Neutrophil (primary cell): ENCODE data around the gene CSGALNACT2.
"Not testable (repeated sequence)": the region's sequence is repeated elsewhere in the genome, so short reads cannot be mapped to it uniquely, and the experiment has no call there.

Experiments used
- H3K27ac ChIP-seq: fragments of 200-600 bp; sonication (generic); 2 replicates; pipeline ENCODE4 v1.5.1; 2016; ENCODE audit warnings: mild to moderate bottlenecking, moderate library complexity
- H3K27me3 ChIP-seq: fragments of 200-600 bp; sonication (generic); 2 replicates; pipeline ENCODE4 v1.6.0; 2016; ENCODE audit warnings: mild to moderate bottlenecking
- H3K36me3 ChIP-seq: fragments of 200-600 bp; sonication (generic); 2 replicates; pipeline ENCODE4 v1.5.1; 2017
- H3K4me1 ChIP-seq, 2 experiments: fragments of 200-600 bp in 1 of 2; sonication (generic) in 1 of 2; 1 replicate in 1 of 2; 2 replicates in 1 of 2; pipeline versions ENCODE4 v1.5.1 to v1.6.1; 2013 to 2016; ENCODE audit warnings: low read depth in 1 of 2, low read length in 1 of 2, mild to moderate bottlenecking in 1 of 2, moderate library complexity in 1 of 2; ENCODE audit not compliant: control insufficient read depth in 1 of 2, insufficient read depth in 1 of 2
- H3K4me3 ChIP-seq, 2 experiments: fragments of 200-600 bp in 1 of 2; sonication (generic) in 1 of 2; 1 replicate in 1 of 2; 2 replicates in 1 of 2; pipeline ENCODE4 v1.5.1; 2013 to 2016; ENCODE audit warnings: low read depth in 1 of 2, low read length in 1 of 2, mild to moderate bottlenecking in 1 of 2, moderate library complexity in 1 of 2
- H3K9me3 ChIP-seq: fragments of 200-600 bp; sonication (generic); 2 replicates; pipeline ENCODE4 v1.5.1; 2016
- TF ChIP-seq, protein P1 (sequence below): fragments of 200-600 bp; sonication (generic); IDR thresholded peaks from 2 replicates; pipeline ENCODE4 v1.5.1; 2016; ENCODE audit warnings: antibody characterized with exemption

The CSGALNACT2 gene

DNA sequence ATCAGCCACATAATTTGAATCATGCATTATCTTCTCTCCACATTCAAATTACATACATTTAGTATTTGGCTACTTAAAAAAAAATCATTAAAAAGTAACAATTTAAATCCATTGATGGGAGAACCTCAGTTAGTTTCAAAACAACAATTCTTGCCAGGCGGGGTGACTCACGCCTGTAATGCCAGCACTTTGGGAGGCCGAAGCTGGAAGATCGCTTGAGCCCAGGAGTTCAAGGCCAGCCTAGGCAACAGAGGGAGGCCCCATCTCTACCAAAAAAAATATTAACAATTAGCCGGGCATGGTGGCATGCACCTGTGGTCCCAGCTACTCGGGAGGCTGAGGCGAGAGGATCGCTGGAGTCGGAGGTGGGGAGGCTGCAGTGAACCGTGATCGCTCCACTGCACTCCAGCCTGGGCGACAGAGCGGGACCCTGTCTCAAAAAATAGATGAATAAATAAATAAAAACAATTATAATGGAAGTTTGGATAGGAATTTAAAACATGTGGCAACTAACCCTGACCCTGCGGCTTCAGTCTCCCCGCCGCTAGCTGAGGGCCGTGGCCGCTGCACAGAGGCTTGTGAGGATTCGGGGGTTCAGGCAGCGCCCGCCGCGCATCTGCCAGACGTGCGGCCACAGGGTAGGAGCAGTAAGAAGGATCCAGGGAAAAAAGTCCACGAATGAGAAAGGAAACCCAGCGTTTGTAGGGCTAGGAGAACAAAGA is 1.1 kb upstream of the CSGALNACT2 start:
- Histone ChIP-seq H3K4me3 (peak overlapping the region; percentile 86 to 92), H3K36me3 (no peaks in the 10 kb centered on the region), H3K27ac (peak overlapping the region; percentile 96), H3K9me3 (no peaks in the 10 kb centered on the region), H3K4me1 (peaks cover 39 to 46% of the 10 kb centered on the region in 2 experiments), H3K27me3 (no peaks in the 10 kb centered on the region)
- TF ChIP-seq, protein P1, sequence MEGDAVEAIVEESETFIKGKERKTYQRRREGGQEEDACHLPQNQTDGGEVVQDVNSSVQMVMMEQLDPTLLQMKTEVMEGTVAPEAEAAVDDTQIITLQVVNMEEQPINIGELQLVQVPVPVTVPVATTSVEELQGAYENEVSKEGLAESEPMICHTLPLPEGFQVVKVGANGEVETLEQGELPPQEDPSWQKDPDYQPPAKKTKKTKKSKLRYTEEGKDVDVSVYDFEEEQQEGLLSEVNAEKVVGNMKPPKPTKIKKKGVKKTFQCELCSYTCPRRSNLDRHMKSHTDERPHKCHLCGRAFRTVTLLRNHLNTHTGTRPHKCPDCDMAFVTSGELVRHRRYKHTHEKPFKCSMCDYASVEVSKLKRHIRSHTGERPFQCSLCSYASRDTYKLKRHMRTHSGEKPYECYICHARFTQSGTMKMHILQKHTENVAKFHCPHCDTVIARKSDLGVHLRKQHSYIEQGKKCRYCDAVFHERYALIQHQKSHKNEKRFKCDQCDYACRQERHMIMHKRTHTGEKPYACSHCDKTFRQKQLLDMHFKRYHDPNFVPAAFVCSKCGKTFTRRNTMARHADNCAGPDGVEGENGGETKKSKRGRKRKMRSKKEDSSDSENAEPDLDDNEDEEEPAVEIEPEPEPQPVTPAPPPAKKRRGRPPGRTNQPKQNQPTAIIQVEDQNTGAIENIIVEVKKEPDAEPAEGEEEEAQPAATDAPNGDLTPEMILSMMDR: no peak

DNA sequence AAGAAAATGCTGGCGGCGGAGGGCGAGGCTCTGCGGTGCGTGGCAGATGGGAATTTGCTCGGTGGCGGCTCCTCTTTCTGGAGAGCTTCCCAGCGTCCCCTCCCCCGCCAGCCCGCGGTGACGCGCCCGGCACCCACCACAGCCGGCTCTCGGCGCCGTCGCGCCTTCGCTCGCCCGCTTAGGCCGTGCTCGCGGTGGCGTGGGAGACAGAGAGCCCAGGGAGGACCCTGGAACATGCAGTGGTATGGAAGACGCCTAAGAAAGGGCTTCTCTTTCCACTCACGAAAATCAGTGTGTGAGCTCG is 576 bp upstream of the CSGALNACT2 start:
- peaks cover 44 to 51% of the 10 kb centered on the region in 2 experiments for H3K4me1 ChIP-seq

DNA sequence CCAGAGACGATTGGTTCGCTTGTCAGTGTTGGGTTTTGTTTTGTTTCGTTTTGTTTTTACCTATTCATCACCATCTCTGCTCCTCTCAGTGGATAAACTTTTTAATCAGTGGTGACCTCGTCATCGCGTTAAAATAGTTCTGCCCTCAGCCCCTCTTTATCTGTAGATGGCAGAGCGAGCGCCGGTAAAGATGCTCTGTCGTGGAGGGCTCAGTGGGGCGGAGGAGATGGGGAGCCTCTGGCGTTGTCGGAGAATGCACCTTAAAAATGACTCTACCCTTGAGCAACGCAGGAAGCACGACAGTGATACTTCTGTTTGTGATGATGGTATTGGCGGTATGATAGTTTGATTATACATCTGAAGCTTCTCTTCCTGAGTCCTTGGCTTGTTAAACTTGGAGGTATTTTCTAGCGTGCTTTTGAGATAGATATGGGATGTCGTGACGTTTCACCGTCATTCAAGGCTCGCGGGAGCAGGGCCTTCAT is 554 bp downstream of the CSGALNACT2 start:
- Histone ChIP-seq H3K27ac (peak overlapping the region; percentile 96), H3K4me1 (peaks cover 55 to 63% of the 10 kb centered on the region in 2 experiments), H3K27me3 (no peaks in the 10 kb centered on the region), H3K9me3 (no peaks in the 10 kb centered on the region), H3K36me3 (no peaks in the 10 kb centered on the region), H3K4me3 (peak overlapping the region; percentile 86 to 92)
- TF ChIP-seq, protein P1: no peak

More for the DNA sequence above, 576 bp upstream of the CSGALNACT2 start:
- TF ChIP-seq, protein P1: no peak
- Histone ChIP-seq H3K9me3 (no peaks in the 10 kb centered on the region), H3K36me3 (no peaks in the 10 kb centered on the region), H3K27me3 (no peaks in the 10 kb centered on the region), H3K4me3 (peak overlapping the region; percentile 86 to 92), H3K27ac (peak overlapping the region; percentile 96)

GRCh38 chr10:43141421-43141820 is 3.2 kb downstream of the CSGALNACT2 start:
- peak overlapping the region; percentile 96 for H3K27ac ChIP-seq
- H3K27me3 ChIP-seq: no peaks in the 10 kb centered on the region
- H3K4me3 ChIP-seq: peak overlapping the region; percentile 26 to 86
- H3K4me1 ChIP-seq: peaks cover 79 to 83% of the 10 kb centered on the region in 2 experiments
- TF ChIP-seq, protein P1: no peak
- no peaks in the 10 kb centered on the region for H3K9me3 ChIP-seq
- no peaks in the 10 kb centered on the region for H3K36me3 ChIP-seq

GRCh38 chr10:43145311-43145710 is 7.1 kb downstream of the CSGALNACT2 start:
- peaks cover 56 to 73% of the 10 kb centered on the region in 2 experiments for H3K4me1 ChIP-seq
- no peaks in the 10 kb centered on the region for H3K36me3 ChIP-seq
- no peak overlapping the region for H3K4me3 ChIP-seq
- TF ChIP-seq, protein P1: no peak
- no peaks in the 10 kb centered on the region for H3K9me3 ChIP-seq
- no peaks in the 10 kb centered on the region for H3K27me3 ChIP-seq
- H3K27ac ChIP-seq: peak overlapping the region; percentile 96

- H3K27ac ChIP-seq: peak overlapping the region; percentile 45
- peaks cover 50 to 74% of the 10 kb centered on the region in 2 experiments for H3K4me1 ChIP-seq
- not testable (repeated sequence) for H3K36me3 ChIP-seq
Observed at GRCh38 chr10:43145936-43146335, 7.7 kb downstream of the CSGALNACT2 start.

More at GRCh38 chr10:43145936-43146335, 7.7 kb downstream of the CSGALNACT2 start:
- not testable (repeated sequence) for H3K27me3 ChIP-seq, H3K9me3 ChIP-seq, H3K4me3 ChIP-seq
